ENCODE data around the gene XPO6.

XPO6 gene

DNA sequence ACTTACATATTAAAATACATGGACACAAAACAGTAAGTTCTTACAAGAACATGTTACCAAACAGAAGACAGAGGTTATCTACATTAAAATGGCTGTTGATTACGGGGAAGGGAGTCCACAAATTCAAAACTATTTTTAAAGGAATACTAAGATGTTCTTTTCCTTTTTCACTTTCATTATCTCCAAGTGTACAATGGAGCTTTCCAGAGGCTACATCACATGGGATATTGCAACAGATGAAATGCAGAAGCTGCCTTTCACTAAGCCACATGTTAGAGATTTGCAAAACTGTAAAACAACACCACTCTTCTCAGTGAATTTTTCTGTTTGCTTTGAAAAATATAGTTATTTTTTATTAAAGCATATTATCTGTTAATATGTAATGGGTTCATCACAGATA lies 53.6 kb downstream of the XPO6 start:
- no peak for DNase-seq (ENCODE audit: low read depth)
- no peak overlapping the region for H3K4me3 ChIP-seq (ENCODE audit: low read depth, low read length)
- TF ChIP-seq, protein P1, sequence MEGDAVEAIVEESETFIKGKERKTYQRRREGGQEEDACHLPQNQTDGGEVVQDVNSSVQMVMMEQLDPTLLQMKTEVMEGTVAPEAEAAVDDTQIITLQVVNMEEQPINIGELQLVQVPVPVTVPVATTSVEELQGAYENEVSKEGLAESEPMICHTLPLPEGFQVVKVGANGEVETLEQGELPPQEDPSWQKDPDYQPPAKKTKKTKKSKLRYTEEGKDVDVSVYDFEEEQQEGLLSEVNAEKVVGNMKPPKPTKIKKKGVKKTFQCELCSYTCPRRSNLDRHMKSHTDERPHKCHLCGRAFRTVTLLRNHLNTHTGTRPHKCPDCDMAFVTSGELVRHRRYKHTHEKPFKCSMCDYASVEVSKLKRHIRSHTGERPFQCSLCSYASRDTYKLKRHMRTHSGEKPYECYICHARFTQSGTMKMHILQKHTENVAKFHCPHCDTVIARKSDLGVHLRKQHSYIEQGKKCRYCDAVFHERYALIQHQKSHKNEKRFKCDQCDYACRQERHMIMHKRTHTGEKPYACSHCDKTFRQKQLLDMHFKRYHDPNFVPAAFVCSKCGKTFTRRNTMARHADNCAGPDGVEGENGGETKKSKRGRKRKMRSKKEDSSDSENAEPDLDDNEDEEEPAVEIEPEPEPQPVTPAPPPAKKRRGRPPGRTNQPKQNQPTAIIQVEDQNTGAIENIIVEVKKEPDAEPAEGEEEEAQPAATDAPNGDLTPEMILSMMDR (IDR thresholded peaks at IDR 0.05; ENCODE audit: insufficient read depth, low read depth, low read length, missing control alignments): no peak

DNA sequence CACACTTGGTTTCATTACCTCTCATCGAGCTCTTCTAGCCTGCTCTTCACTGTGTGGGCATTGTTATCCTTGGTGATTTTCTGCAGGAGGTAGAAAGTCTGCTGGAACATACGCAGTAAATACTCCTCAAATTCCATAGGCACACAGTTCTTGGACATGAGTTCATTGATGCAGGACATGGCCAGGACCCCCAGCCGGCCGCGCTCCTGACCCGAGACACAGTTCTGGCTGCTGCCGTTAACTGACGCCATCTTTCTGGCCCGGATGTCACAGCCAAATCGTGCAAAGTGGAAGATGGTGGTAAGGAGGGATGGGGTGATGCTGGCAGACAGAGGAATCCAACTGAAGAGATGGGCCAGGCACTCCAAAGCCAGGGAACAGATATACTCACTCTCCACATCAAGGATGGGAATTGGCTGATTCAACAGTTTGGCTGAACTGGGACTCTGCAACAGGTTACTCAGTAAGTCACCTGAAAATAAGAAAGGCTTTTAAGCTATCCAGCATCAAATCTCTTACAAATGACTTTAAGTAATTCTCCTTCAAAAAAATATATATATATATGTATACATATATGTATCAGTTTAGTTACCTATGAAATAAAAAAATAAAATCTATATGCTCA lies 55.6 kb downstream of the XPO6 start:
- no peak overlapping the region for H3K4me3 ChIP-seq (ENCODE audit: low read depth, low read length)
- TF ChIP-seq, protein P1 (IDR thresholded peaks at IDR 0.05; ENCODE audit: insufficient read depth, low read depth, low read length, missing control alignments): no peak
- DNase-seq (ENCODE audit: low read depth): no peak

DNA sequence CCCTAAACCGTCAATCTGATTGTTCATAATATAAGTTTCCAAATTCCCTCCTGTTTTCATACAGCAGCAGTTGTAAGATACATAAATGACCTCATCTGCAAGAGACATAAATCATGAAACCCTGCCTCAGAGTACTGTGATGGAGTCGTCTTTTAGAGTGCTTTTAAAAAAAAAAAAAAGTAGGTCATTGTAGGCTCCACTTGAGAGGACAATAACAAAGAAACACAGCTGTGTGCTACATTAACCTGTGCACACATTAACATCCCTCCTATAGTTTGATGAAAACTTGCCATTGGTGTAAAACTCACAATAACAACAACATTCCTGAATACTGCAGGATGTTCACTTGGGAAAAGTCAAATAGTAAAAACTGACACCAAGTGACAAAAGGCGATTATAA lies 56.5 kb downstream of the XPO6 start:
- DNase-seq (ENCODE audit: low read depth): no peak
- TF ChIP-seq, protein P1 (IDR thresholded peaks at IDR 0.05; ENCODE audit: insufficient read depth, low read depth, low read length, missing control alignments): no peak
- H3K4me3 ChIP-seq (ENCODE audit: low read depth, low read length): no peak overlapping the region

DNA sequence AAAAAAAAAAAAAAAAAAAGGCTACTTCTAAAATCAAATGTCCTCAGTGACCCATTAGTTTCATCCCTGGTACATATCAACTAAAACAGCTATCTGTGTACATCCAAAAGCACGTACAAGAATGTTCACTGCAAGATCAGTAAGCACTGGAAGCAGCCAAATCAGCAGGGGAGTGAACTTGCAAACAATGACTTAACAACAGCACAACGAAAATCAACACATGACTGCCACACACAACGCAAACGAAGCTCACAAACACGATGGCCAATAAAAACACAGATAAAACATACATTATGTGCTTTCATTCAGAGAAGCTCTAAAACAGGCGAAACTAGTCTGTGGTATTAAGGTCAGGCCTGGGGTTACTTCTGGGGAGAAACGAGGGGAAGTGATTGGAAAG lies 60.6 kb downstream of the XPO6 start:
- H3K4me3 ChIP-seq (ENCODE audit: low read depth, low read length): no peak overlapping the region
- TF ChIP-seq, protein P1 (IDR thresholded peaks at IDR 0.05; ENCODE audit: insufficient read depth, low read depth, low read length, missing control alignments): no peak
- no peak for DNase-seq (ENCODE audit: low read depth)

DNA sequence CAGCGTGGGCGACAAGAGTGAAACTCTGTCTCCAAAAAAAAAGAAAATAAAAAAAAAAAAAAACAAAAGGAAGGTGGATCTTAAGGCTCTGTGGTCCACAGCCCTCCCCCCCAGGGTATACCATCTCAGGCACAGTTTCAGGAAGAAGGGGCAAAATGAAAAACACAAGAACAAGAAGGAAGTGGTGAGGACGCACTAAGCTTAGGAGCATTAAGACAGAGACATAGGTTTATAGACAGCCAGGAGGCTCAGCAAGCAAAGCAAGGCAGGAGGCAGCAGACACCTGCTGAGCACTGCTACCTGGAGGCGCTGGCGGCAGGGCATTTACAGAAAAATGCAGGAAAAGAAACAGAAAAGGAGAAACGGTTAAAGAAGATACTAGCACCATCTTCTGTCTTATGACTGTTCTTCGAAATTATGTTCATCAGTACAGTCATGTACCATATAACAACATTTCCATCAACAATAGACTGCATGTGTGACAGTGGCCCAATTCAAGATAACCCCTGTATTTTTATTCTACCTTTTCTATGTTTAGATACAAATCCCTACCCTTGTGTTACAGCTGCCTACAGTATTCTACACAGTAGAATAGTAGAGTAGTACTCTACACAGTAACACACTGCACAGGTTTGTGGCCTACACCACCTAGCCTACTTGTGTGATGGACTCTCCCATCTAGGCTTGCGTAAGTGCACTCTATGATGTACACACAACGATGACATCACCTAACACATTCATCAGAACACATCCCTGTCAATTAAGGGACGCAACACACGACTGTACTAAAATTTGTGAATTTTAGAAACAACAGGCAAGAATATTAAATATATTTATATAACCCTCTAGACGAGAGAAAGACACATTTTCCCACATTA lies 62.5 kb downstream of the XPO6 start:
- H3K4me3 ChIP-seq (ENCODE audit: low read depth, low read length): no peak overlapping the region
- TF ChIP-seq, protein P1 (IDR thresholded peaks at IDR 0.05; ENCODE audit: insufficient read depth, low read depth, low read length, missing control alignments): no peak
- DNase-seq (ENCODE audit: low read depth): no peak

DNA sequence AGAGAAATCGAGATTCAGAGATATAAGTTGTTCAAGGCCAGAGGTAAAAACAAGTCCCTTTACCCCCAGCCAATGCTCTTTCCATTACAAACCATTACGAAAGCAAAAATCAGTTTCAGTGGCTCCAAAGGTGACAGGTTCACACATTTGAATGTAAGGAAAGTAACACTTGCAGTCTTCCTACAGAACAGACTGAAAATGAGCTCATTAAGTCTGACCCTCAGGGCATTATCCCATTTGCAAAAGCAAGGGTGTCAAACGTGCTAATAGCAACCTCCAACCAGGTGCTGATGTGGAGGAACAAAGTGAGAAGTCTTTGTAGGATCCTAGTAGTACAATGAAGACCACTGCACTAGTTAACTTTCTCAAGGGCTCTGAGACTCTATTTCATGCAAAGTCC lies 65.2 kb downstream of the XPO6 start:
- DNase-seq (ENCODE audit: low read depth): no peak
- TF ChIP-seq, protein P1 (IDR thresholded peaks at IDR 0.05; ENCODE audit: insufficient read depth, low read depth, low read length, missing control alignments): no peak
- no peak overlapping the region for H3K4me3 ChIP-seq (ENCODE audit: low read depth, low read length)

Measured in GM12865 (cell line).